CD4-positive, alpha-beta T cell treated with Interleukin-17A for 1 hour (primary cell): ENCODE data around the gene MAIP1.

Experiments
- DNase-seq: peaks from one replicate; pipeline ENCODE4 v3.0.0-alpha.2; 2020

Gene MAIP1

DNA sequence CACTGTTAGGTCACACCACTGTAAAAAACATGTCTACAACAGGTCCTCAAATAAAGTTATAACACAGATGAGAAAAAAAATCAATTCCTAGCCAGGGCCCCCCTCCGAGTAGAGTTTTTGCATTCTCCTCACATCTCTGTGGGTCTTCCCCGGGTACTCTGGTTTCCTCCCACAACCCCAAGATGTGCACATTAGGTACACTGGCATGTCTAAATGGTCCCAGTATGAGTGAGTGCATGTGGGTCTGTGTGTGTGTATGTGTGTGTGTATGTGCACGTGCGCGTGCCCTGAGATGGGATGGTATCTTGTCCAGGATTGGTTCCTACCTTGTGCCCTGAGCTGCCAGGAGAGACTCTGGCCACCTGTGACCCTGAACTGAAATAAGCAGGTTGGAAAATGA is 5.0 kb upstream of the MAIP1 start:
- DNase-seq: no peak

DNA sequence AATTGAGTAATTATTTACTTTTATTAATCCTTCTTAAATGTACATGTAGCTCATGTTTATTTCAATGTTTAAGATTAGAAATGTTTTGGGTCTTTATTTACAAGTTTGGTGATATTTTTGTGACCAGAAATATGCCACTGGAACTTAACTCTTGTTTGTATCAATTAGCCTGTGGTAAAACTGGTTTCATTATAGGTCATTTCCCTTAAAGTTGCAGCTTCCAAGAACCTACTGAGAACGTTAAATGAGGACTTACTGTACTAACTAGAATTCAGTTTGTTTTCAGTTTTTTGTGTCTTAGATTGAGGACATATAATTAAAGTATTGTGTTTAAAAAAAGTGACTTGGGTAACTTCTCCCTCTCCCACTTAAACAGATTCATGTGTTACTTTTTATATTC is 4.4 kb upstream of the MAIP1 start:
- no peak for DNase-seq

DNA sequence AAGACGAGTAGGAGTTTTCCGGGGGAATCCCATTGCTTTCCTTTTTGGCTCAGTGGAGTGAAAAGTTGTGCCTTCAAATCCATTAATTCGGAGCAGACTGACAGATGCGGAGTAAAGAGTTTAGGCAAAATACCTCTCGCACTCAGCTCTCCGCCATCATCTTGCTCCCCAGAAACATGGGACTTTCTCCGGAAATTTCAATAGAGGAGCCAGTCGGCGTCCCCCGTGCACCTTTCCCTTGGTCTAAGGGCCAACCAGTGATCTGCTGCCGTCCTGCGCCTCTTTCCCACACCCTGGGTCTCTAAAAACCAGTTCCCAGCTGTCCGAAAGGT is 409 bp upstream of the MAIP1 start:
- no peak for DNase-seq

DNA sequence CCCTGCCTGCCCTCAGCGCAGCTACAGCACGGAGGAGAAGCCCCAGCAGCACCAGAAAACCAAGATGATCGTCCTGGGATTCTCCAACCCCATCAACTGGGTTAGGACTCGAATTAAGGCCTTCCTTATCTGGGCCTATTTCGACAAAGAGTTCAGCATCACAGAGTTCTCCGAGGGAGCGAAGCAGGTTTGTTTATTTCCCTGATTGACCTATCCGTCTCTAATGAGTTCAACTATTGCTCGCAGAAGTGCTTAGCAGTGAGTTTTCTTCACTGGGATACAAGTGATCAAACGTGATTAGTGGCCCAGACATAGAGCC is 639 bp downstream of the MAIP1 start:
- DNase-seq: no peak

DNA sequence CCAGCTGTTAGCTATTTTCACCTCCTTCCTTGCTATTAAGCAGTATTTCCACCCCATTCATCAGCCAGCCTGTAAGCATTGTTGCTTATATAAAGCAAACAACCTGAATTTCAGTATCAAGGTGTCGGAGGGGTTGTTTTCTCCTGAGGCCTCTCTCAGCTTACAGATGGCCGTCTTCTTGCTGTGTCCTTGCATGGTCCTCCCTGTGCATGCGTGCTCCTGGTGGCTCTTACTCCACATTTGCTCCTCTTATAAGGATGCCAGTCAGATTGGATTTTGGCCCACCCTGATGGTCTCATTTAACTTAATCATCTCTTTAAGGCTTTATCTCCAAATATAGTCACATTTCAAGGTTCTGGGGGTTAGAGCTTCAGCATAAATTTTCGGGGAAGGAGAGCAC is 2.6 kb downstream of the MAIP1 start:
- DNase-seq: no peak

DNA sequence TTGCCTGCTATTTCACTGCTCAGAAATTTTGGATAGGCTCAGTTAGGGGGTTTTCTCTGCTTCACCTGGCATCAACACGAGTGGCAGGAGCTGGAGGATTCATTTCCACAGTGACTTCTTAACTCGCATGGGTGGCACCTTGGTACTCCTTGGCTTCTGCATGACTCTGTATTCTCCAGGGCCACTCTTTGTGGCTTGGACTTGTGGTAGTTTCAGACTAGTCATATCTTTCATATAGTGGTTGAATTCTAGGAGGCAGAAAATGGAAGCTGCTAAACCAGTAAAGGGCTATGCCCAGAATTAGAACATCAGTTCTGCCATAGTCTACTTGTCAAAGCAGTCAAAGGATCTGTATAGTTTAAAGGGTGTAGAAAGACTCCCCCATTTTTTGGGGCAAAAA is 6.8 kb downstream of the MAIP1 start:
- DNase-seq: no peak

DNA sequence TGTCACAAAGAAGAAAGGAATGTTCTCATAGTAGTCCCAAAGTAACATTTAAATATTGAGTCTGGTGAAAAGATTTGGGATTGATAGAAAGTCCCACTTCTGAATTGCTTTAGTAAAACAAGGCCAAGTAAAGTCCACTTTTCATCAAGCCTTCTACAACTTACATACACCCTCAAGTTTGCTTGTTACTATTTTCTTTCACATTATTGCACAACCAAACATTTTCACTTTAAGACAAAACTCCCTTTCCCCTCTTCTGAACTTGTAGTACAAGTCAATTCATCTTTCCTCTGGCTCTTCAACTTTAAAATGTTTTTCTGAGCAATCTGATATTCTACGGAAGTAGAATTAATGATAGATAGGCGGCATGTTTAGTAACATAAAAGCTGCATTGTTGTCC is 11.0 kb downstream of the MAIP1 start:
- no peak for DNase-seq

DNA sequence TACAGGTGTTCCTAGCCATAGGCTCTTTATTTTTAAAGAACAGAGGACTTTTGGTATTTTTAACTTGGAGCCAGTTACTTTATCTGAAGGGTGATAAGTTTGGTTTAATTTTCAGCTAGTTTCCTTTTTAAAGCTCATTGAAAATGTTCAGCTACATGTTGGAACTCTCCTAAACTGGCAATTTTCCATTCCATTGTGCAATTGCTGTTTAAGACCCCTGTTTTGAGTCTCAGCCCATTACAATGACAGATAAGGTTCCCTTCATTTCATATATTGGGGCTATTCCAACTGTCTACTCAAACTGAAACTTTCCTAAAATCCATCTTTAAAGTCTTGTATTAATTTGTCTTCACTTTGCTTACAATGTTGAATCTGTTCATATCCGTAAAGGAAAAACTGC is 11.6 kb downstream of the MAIP1 start:
- no peak for DNase-seq

DNA sequence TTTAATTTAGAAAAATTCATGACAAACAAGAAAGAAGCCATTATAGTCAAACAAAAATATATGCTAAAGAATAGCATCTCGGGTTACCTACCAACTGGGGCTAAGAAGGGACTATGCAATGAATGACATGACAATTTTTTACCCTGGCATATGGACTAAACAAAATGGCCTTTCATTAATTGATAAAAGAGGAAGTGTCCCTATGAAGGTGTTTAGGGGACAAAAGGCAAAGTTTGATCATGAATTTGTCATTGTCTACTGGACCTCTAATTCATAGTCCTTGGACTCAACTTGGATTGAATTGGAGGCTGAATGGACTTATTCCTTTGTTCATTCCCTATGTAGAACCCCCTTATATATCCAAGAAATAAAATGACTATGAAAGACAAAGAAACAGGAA is 12.7 kb downstream of the MAIP1 start:
- DNase-seq: no peak

DNA sequence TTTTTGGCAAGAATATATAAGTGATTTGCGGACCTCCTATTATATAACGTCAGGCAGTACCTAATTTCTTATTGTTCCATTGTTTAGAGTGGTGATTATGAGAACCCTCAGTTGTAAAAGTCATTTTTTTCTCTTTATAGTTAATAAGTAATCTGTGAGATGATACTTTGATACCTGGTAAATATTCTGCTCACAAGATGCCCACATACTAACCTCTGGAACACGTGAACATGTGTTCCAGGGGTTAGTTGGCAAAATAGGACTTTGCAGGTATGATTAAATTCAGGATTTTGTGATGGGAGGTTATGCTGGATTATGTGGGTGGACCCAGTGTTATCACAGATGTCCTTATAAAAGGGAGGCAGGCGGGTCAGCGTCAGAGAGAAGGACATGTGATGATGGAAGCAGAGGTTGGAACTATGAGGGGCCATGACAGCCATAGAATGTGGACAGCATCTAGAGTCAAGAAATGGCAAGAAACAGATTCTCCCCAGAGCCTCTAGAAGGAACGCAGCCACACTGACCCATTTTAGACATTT is 16.8 kb downstream of the MAIP1 start:
- no peak for DNase-seq

DNA sequence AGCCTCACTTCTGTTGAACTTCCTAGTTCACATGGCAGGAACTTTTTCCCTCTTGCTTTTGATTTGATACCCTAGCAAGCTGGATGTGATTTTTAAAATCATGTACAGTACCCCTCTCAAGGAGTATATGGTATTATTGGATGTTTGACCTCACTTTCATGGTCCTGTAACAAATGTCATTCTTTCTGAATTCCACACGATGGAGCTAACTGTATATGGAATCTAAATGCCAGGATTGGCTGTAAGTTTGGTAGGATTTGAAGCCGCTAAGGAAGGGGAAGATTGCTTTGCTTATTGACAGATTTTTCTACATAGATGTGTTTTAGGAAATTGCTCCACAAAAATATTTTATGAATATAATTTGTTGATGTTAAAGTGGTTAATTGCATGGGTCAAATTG is 18.3 kb downstream of the MAIP1 start:
- no peak for DNase-seq

DNA sequence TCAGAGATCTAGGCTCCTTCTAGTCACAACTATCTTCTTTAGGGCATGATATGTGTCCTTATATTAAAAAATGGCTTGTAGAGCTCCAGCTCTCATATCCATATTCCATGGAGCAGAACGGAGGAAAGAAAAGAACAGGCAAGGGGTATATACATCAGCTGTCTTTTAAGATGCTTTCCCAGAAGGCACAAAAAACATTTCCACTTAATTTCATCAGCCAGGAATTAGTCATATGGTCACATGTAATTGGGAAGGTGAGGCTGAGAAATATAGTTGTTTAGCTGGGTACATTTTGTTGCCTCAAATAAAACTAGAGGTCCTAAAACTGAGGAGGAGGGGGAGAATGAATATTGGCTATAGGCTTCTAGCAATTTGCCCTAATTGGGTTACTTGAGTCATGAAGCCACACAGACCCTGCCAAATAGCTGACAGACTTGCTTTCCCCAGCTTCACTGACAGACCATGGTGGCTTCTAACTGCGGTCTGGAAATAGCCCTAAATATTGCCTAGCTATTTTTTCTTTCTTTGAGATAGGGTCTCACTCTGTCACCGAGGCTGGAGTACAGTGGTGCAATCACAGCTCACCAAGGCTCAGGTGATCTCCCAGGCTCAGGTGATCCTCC is 20.0 kb downstream of the MAIP1 start:
- no peak for DNase-seq

DNA sequence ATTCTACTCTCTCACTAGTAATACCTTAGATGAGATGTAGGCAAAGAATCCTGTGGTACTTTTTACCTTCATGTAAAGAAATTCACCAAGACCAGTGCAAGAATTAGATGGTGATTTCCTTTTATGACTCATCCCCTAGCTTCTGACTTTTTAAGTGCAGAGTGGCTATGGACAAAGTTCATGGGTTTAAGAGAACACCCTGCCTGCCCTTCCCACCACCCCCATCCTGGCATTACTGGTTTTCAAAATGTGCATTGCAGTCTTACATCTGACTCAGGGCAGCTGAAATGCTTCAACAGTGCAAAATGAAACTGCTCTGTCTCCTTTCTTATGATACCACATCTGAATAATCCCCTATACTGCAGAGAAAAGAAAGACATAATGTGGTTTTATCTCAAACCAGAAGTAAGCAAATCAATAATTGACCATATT is 22.6 kb downstream of the MAIP1 start:
- DNase-seq: no peak

DNA sequence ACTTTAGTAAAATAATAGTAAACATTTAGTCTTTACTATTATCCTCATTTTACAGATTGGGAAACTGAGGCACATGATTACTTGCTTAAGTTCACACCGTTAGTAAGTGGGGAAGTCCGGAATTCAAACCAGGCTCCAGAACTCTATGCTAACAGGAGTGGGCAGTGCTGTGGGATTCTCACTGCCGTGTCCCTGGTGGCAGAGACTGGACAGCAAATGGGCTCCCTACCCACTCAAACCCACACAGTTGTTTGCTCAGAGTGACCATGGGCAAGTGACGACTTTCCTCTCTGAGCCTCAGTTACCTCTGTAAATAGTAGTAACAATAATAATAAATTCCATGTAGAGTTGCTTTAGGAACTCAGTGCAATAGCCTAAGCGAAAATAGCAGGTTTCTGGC is 24.0 kb downstream of the MAIP1 start:
- DNase-seq: no peak

DNA sequence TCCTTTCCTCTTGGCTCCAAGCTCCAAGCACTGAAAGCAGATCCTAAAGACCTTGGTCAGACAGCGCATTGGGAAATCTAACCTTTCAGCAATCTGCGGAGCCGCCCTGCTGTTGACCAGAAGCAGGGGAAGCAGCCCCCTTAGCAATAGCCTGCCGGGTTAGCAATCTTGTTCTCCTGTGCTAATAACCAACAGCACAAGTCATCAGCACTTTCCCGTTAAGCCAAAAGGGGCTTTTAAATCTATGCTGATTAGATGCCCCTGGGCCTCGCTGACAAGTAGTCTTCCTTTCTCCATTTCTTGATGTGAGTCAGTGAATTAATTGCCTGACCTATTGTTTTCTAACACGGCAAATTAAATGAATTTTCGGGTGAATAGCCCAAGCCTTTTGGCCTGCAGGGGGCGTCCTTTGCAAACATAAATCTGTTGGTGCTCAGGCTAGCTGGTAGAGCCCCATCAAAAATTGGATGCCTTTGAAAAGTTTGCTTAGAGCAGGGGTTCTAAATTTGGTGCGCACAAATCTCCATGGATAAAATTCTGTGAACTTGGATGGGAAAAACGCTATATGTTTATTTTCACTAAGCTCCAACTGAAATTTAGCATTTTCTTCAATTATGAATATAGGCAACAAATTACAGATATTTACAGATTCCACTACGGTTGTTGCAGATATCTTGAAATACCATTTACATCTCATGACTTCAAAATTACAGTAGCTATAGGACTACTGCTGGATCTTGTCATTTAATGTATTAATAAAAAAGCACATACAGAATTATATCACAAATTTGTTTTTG is 24.6 kb downstream of the MAIP1 start:
- peak; percentile 78 for DNase-seq

DNA sequence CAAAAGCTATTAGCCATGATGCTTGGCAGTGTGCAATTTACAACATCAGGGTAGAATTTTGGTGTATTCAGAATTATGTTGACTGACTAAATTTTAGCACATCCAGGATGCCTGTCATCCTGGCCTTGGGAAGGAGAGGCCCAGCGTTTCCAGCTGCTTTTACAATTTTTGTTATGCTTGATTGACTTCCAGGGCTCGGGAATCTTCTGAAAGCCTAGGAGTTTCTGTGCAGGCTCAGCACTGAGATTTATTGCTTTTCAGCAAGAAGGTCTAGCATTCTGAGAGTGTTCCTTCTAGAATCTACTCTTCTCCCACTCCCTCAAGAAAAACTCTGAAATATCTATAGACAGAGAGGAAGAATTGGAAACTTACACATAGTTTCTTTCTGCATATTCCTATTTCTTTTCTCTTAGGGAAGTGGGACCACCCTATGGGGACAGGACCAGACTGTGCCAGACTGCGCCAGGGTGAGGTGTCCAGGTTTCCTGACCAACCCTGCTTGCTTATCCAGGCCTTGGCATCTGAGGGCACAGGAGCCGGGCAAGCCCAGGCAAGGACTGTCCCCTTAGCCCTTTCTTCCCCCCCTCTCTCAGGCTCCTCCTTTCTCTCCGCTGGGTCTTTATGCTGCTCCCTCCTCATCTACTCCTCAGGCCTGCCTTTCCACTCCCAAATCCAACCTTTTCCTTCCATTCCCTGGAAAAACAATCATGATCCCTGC is 26.9 kb downstream of the MAIP1 start:
- DNase-seq: no peak

DNA sequence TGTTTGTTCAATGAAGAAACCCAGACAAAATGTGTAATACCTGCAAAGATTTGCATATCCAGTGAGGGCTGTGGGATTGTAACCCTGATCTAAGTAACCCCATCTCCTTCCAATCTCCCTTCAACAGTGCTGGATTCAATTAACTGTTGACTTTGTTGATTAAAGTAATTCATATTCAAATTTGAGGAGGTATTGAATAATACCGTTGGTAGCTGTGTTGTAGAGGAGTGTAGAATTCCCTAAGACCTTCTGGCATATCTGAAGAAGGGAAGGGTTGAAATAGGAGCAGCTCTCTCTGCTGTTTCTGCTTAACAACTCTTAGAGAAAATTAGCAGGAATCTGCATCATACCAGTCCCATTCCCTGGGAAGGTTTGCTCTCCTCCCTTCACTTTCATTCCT is 28.2 kb downstream of the MAIP1 start:
- DNase-seq: no peak

DNA sequence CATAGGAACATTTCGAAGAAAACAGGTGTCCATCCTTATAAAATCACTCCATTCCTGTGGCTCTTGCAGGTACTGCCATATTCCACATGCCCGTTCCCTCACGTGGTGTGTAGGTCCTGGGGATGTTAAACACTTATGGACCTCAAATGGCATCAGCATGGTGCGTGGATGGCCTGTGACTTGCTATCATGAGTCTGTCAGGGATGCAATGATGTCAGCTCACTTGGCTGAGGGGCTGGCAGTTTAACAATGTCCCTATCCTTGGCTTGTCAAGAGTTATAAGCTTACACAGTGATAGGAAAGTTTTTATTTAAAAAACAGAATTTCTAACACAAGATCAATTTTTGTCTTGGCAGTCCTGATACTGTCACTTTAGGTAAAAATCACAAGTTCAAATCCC is 28.8 kb downstream of the MAIP1 start:
- no peak for DNase-seq

DNA sequence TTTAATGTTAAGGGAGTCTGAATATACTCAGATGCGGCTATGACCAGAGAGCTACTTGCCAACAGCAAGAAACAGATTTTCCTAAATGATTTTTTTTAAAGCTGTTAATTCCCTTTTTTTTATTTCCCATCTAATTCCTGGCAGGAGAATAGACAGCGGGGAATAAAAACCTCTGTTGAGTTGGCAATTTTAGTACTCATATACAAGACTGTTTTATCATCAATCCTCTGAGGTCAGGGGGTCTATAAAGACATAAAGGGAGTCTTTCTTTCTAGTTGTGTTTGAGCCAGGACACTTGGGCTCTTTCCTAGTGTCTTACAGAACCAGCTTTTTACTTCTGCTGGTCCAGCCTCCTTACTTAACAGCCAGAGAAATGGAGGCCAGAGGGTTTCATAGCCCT is 29.4 kb downstream of the MAIP1 start:
- no peak for DNase-seq

DNA sequence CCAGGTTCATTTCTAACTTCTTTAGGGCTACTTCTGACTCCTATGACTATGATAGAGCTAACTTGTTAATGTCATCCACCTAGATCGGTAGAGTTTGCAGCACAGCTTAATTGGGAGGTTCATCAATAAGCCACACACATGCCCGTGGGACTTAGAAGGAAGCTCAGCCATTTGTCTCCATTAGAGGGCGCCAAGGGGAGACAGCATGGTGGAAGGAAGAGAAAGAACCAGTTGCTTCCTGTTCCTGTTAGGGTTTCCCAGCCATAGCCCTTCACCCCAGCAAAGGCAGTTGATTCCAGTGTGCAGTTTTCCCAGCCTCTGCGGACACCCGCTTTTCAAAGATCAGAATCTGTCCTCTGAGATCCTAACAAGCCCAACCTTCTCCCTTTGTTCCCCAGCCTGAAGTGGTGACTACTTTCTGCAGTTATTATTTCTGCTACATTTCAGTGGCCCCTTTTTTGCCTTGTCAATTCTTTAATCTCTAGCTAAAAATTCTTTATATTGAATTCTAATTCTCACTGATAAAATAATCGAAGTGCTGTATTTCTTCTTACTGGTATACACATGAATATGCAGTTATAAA is 30.3 kb downstream of the MAIP1 start:
- DNase-seq: peak; percentile 62

DNA sequence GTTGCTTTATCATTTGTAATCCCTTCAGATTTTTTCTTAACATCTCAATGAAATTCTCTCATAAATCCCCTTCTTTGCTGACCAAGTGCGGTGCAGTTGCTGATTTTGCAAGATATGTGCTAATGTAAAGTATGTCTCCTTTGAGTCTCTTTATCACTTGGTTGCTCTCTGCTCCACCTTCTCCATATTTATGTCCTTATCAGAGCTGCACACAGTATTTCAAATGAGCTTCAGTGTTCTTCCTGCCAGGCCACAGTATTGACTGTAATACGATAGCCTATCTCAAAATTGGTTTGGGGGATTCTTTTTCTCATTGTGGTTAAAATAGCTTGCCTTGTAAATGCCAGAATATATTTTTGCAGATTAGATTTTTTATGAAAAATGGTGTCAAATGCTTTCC is 32.2 kb downstream of the MAIP1 start:
- DNase-seq: no peak

DNA sequence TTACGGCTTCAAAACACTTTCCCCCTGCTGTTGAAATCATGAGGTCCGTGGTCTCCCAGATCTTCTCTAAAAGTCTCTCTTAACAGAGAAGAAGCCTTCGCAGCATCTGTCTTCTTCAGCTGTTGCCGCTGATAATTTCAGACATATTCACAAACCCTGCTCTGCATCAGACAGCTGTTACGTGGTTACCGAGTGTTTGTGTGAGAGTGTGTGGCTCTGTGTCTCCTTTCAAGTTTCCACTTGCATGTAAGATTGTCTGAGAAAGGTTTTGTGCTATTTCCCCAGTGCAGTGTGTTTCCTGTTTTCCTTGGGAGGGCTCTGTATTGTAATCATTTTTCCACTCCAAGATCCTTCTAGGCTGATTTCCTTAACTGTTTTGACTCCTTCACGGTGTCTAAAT is 32.8 kb downstream of the MAIP1 start:
- DNase-seq: no peak

DNA sequence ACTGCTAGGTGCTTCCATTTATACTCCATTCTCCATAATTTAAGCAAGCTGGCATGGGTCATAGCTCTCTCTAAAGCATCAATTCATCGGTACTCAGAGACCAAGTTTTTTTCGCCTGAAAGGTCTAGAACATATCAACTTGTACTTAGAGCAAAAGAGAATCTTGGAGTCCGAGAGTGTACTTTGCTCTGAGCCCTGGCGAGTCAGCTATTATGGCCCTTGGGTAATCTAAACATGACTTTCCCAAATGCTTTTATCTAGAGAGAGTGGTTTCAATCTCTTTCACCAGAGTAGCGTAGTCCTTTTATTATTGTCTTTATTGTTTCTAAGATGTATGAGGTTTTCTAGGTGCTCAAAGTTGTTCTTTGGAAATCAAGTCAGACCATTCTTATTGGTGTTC is 34.4 kb downstream of the MAIP1 start:
- no peak for DNase-seq

DNA sequence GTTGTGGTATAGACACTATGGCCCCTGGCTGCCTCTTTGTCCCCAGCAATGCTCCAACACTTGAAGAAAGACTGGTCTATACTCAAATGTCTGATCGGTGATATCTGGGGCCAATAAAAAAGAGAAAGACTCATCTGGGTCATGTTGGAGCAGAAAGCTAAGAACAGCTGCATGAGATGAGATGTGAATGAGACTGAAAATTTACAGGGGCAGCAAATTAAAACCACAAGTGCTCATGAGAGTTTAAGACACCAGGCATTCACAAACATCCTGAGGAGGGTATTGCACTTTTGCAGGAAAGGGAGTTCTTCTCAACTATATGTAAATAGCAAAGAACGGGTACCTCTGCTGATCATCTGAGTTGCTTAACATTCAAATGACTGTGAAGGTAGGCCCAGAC is 36.3 kb downstream of the MAIP1 start:
- DNase-seq: no peak
